Measurements from ENCODE around the gene LPO.

- TF ChIP-seq TAF1 (IDR thresholded peaks at IDR 0.05; ENCODE audit: borderline replicate concordance, insufficient read depth, low read length), result no peak
- no peak for TF ChIP-seq POLR2AphosphoS5 (IDR thresholded peaks at IDR 0.05; ENCODE audit: low read depth, low read length)
- no peak for TF ChIP-seq FOXP2 (optimal IDR thresholded peaks at IDR 0.05; ENCODE audit: borderline replicate concordance, extremely low read depth, extremely low read length, insufficient read depth)
These were observed 44.1 kb downstream of the LPO start for GRCh38 chr17:58282442-58282841.

All from PFSK-1 (cell line).